Chondrocyte (in vitro differentiated cells): ENCODE measurements around the gene NRXN3. TPM values are rescaled to one million over a fixed set of nuclear protein-coding genes. Genes with fewer than 3 reads are reported as not detected.

Source experiments
- DNase-seq: peaks from one replicate; pipeline ENCODE4 v3.0.0; 2021; ENCODE audit warnings: mixed read lengths, low spot score
- H3K27ac Mint-ChIP-seq: one replicate; pipeline ENCODE4 v1.8.0; 2021; ENCODE audit warnings: mild to moderate bottlenecking, moderate library complexity, mixed read lengths; ENCODE audit not compliant: unreplicated experiment
- H3K27me3 Mint-ChIP-seq: 2 replicates; pipeline ENCODE4 v1.8.0; 2021; ENCODE audit warnings: low read depth, mixed read lengths
- H3K36me3 Mint-ChIP-seq: 2 replicates; pipeline ENCODE4 v1.8.0; 2021; ENCODE audit warnings: low read depth, mixed read lengths
- H3K4me1 Mint-ChIP-seq: 2 replicates; pipeline ENCODE4 v1.8.0; 2021; ENCODE audit warnings: low read depth, mild to moderate bottlenecking, mixed read lengths
- H3K4me3 Mint-ChIP-seq: one replicate; pipeline ENCODE4 v1.8.0; 2021; ENCODE audit warnings: mild to moderate bottlenecking, moderate library complexity, mixed read lengths; ENCODE audit not compliant: unreplicated experiment
- H3K9me3 Mint-ChIP-seq: 2 replicates; pipeline ENCODE4 v1.8.0; 2021; ENCODE audit warnings: low read depth, mixed read lengths
- total RNA-seq: library from RNA; stranded (reverse); gene quantifications from 3 replicates; pipeline ENCODE4 v1.2.1, GENCODE V29; 2021
- TF ChIP-seq, protein P1 (sequence below): fragments of 200-600 bp; sonication (generic); IDR thresholded peaks from 2 replicates; pipeline ENCODE4 v1.5.0; 2021; ENCODE audit warnings: antibody characterized with exemption, mild to moderate bottlenecking, moderate library complexity

Gene NRXN3
- total RNA-seq, 1 donor from 2014 or later: 7.9 TPM

DNA sequence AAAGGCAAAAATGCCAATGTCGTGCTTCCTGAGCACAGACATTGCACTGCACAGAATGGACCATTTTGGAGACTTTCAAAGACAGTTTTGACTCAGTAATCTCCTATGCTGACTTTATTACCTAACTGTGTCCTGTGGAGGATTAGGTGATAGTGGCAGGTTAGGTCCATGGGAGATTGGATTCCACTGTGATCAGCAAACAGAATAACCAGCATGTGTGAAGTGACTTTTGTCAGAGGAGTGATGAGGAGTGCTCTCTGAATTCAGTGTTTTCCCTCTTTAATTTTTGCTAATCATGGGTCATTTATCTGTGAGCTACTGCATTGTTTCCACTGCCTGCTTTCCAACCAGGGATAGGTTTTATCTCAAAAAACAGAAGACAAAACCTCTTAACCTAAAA lies 1378.7 kb downstream of the NRXN3 start:
- peaks cover 27% of the 10 kb centered on the region for H3K4me1 Mint-ChIP-seq
- no peak overlapping the region for H3K27ac Mint-ChIP-seq
- TF ChIP-seq, protein P1, sequence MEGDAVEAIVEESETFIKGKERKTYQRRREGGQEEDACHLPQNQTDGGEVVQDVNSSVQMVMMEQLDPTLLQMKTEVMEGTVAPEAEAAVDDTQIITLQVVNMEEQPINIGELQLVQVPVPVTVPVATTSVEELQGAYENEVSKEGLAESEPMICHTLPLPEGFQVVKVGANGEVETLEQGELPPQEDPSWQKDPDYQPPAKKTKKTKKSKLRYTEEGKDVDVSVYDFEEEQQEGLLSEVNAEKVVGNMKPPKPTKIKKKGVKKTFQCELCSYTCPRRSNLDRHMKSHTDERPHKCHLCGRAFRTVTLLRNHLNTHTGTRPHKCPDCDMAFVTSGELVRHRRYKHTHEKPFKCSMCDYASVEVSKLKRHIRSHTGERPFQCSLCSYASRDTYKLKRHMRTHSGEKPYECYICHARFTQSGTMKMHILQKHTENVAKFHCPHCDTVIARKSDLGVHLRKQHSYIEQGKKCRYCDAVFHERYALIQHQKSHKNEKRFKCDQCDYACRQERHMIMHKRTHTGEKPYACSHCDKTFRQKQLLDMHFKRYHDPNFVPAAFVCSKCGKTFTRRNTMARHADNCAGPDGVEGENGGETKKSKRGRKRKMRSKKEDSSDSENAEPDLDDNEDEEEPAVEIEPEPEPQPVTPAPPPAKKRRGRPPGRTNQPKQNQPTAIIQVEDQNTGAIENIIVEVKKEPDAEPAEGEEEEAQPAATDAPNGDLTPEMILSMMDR: no peak

DNA sequence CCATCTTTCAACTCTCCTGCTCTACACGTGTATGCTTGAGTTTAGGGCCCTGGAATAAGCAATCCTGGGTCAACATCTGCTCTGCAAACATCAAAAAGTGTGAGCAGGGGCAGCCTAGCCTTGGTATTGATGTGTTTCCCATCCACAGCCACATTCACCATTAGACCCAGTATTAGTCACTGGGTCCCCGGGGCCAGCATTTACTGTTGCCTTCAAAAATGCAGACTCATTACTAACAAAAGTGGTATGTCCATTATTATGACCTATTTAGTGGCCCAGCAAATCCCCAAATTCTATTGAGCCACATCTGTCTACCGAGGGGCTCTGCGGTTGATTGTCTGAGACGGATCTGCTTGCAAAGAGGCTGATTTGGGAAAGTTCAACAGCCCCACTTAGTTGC lies 1379.3 kb downstream of the NRXN3 start:
- Mint-ChIP-seq H3K9me3 (no peaks in the 10 kb centered on the region), H3K4me3 (no peak overlapping the region), H3K36me3 (no peaks in the 10 kb centered on the region), H3K27ac (no peak overlapping the region), H3K4me1 (peaks cover 22% of the 10 kb centered on the region), H3K27me3 (no peaks in the 10 kb centered on the region)
- TF ChIP-seq, protein P1: no peak
- DNase-seq: no peak

More for the DNA sequence above, 1378.7 kb downstream of the NRXN3 start:
- H3K9me3 Mint-ChIP-seq: no peaks in the 10 kb centered on the region
- no peaks in the 10 kb centered on the region for H3K36me3 Mint-ChIP-seq
- H3K4me3 Mint-ChIP-seq: no peak overlapping the region
- no peaks in the 10 kb centered on the region for H3K27me3 Mint-ChIP-seq
- DNase-seq: no peak

DNA sequence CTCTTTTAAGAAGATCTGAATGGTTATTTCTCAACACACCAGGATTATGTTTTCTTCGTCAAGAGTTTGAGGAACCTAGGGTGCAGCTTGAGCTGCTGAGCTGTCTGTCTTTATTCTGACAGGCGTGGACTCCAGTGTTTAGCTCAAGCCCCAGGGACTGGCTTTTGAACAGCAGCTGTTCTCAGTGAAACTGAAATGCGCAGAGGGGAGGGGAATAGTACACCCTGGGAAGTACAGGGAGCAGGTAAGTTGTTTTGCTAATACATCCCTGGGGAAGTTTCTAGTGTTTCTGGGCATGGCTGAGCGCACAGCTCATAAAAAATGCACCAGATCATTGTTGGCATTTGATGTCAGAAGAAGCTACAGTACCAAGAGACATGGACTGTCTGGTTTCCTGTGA lies 1381.3 kb downstream of the NRXN3 start:
- Mint-ChIP-seq H3K27ac (no peak overlapping the region), H3K4me3 (no peak overlapping the region), H3K4me1 (peaks cover 16% of the 10 kb centered on the region)

DNA sequence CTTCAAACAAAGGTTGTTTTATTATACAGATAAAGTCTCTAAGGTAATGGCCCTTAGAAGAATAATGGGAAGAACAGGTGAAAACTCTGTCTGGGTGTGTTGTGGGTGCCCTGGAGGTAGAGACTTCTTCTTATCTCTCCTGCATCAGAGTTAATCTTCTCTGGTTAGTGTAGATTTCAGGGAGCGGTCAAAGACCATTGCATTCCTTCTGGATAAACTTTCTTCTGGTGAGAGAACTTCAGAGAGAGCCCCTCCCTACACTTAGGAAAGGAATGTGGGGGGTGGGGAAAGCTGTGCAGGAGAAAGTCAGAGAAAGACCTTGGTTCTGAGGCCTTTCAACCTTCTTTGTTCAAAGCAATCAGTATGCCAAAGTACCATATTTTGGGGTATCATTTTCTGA lies 1382.6 kb downstream of the NRXN3 start:
- TF ChIP-seq, protein P1: no peak
- no peaks in the 10 kb centered on the region for H3K36me3 Mint-ChIP-seq
- no peak overlapping the region for H3K4me3 Mint-ChIP-seq
- H3K9me3 Mint-ChIP-seq: peaks cover under 1% of the 10 kb centered on the region
- peaks cover 16% of the 10 kb centered on the region for H3K4me1 Mint-ChIP-seq
- no peak for DNase-seq
- no peaks in the 10 kb centered on the region for H3K27me3 Mint-ChIP-seq
- H3K27ac Mint-ChIP-seq: no peak overlapping the region

More for the DNA sequence above, 1381.3 kb downstream of the NRXN3 start:
- TF ChIP-seq, protein P1: no peak
- H3K9me3 Mint-ChIP-seq: no peaks in the 10 kb centered on the region
- DNase-seq: no peak
- H3K27me3 Mint-ChIP-seq: no peaks in the 10 kb centered on the region
- no peaks in the 10 kb centered on the region for H3K36me3 Mint-ChIP-seq

DNA sequence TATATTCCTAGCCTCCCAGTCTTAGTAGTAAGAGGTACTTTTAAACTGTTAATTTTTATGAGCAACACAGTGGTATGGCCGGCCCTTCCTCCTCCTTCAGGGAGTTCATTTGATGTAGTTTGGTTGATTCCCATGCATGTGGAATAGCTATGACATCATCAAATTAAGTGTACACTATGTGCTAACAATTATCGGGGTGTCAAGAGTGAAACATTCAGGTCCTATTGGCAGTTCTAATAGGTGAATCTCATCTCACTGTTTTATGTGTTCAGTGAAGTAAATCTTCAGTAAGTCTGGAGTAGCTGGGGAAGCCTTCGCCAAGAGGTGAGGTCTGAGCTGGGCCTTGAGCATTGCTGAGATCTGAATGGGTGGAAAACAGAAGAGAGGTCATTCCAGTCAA lies 1384.6 kb downstream of the NRXN3 start:
- no peak for DNase-seq
- H3K27me3 Mint-ChIP-seq: no peaks in the 10 kb centered on the region
- no peak overlapping the region for H3K4me3 Mint-ChIP-seq
- peaks cover 8% of the 10 kb centered on the region for H3K9me3 Mint-ChIP-seq
- no peak overlapping the region for H3K27ac Mint-ChIP-seq
- peaks cover 10% of the 10 kb centered on the region for H3K4me1 Mint-ChIP-seq
- TF ChIP-seq, protein P1: no peak
- H3K36me3 Mint-ChIP-seq: no peaks in the 10 kb centered on the region
